T-helper 2 cell treated with Interferon-gamma antibody and Interleukin-4, amounts not matched to agents 5 μg/mL and 100 μg/mL, for 36 hours (primary cell): ENCODE results near the gene TRIM24.

Source experiments
- DNase-seq: peaks from one replicate; pipeline ENCODE4 v3.0.0; 2021; ENCODE audit warnings: low spot score
- H3K27ac Mint-ChIP-seq: one replicate; pipeline ENCODE4 v1.8.0; 2021; ENCODE audit warnings: mild to moderate bottlenecking, mixed read lengths
- H3K27me3 Mint-ChIP-seq: one replicate; pipeline ENCODE4 v1.8.0; 2021; ENCODE audit warnings: low read depth, mixed read lengths
- H3K36me3 Mint-ChIP-seq: one replicate; pipeline ENCODE4 v1.8.0; 2021; ENCODE audit warnings: low read depth, mixed read lengths
- H3K4me1 Mint-ChIP-seq: one replicate; pipeline ENCODE4 v1.8.0; 2021; ENCODE audit warnings: low read depth, mixed read lengths
- H3K4me3 Mint-ChIP-seq: one replicate; pipeline ENCODE4 v1.8.0; 2022; ENCODE audit warnings: mild to moderate bottlenecking, moderate library complexity, mixed read lengths
- H3K9me3 Mint-ChIP-seq: one replicate; pipeline ENCODE4 v1.8.0; 2021; ENCODE audit warnings: mixed read lengths

The TRIM24 gene

GRCh38 chr7:138573741-138574140 is 113.7 kb downstream of the TRIM24 start:
- no peak for DNase-seq
- peaks cover 58% of the 10 kb centered on the region for H3K36me3 Mint-ChIP-seq
- no peaks in the 10 kb centered on the region for H3K27me3 Mint-ChIP-seq
- no peak overlapping the region for H3K27ac Mint-ChIP-seq
- H3K4me1 Mint-ChIP-seq: peaks cover 4% of the 10 kb centered on the region
- H3K4me3 Mint-ChIP-seq: no peak overlapping the region
- no peaks in the 10 kb centered on the region for H3K9me3 Mint-ChIP-seq

- no peak overlapping the region for H3K27ac Mint-ChIP-seq
- H3K4me1 Mint-ChIP-seq: peaks cover 4% of the 10 kb centered on the region
- DNase-seq: no peak
- no peak overlapping the region for H3K4me3 Mint-ChIP-seq
- H3K36me3 Mint-ChIP-seq: peaks cover 59% of the 10 kb centered on the region
- no peaks in the 10 kb centered on the region for H3K27me3 Mint-ChIP-seq
- no peaks in the 10 kb centered on the region for H3K9me3 Mint-ChIP-seq
Observed at GRCh38 chr7:138575897-138576428, 115.9 kb downstream of the TRIM24 start.

- H3K36me3 Mint-ChIP-seq: peaks cover 64% of the 10 kb centered on the region
- H3K27ac Mint-ChIP-seq: no peak overlapping the region
- no peaks in the 10 kb centered on the region for H3K9me3 Mint-ChIP-seq
- H3K4me1 Mint-ChIP-seq: peaks cover 4% of the 10 kb centered on the region
- DNase-seq: no peak
- H3K27me3 Mint-ChIP-seq: no peaks in the 10 kb centered on the region
- no peak overlapping the region for H3K4me3 Mint-ChIP-seq
Observed at GRCh38 chr7:138579136-138579535, 119.1 kb downstream of the TRIM24 start.

GRCh38 chr7:138579671-138580070 is 119.6 kb downstream of the TRIM24 start:
- DNase-seq: no peak
- Mint-ChIP-seq H3K4me1 (peaks cover 4% of the 10 kb centered on the region), H3K9me3 (no peaks in the 10 kb centered on the region), H3K4me3 (no peak overlapping the region), H3K27ac (no peak overlapping the region), H3K27me3 (no peaks in the 10 kb centered on the region), H3K36me3 (peaks cover 66% of the 10 kb centered on the region)

- H3K4me3 Mint-ChIP-seq: no peak overlapping the region
- no peak for DNase-seq
- H3K4me1 Mint-ChIP-seq: no peaks in the 10 kb centered on the region
- H3K27ac Mint-ChIP-seq: no peak overlapping the region
- H3K27me3 Mint-ChIP-seq: no peaks in the 10 kb centered on the region
- H3K9me3 Mint-ChIP-seq: no peaks in the 10 kb centered on the region
- H3K36me3 Mint-ChIP-seq: peaks cover 70% of the 10 kb centered on the region
Observed at GRCh38 chr7:138581065-138581464, 121.0 kb downstream of the TRIM24 start.

GRCh38 chr7:138584283-138584682 is 124.2 kb downstream of the TRIM24 start:
- Mint-ChIP-seq H3K27ac (no peak overlapping the region), H3K36me3 (peaks cover 60% of the 10 kb centered on the region), H3K4me3 (no peak overlapping the region), H3K9me3 (no peaks in the 10 kb centered on the region), H3K4me1 (no peaks in the 10 kb centered on the region), H3K27me3 (no peaks in the 10 kb centered on the region)
- no peak for DNase-seq

GRCh38 chr7:138584696-138585095 is 124.6 kb downstream of the TRIM24 start:
- no peak overlapping the region for H3K27ac Mint-ChIP-seq
- H3K36me3 Mint-ChIP-seq: peaks cover 56% of the 10 kb centered on the region
- H3K27me3 Mint-ChIP-seq: no peaks in the 10 kb centered on the region
- H3K4me1 Mint-ChIP-seq: no peaks in the 10 kb centered on the region
- DNase-seq: no peak
- no peak overlapping the region for H3K4me3 Mint-ChIP-seq
- no peaks in the 10 kb centered on the region for H3K9me3 Mint-ChIP-seq

- H3K27ac Mint-ChIP-seq: no peak overlapping the region
- H3K4me3 Mint-ChIP-seq: no peak overlapping the region
- H3K36me3 Mint-ChIP-seq: peaks cover 49% of the 10 kb centered on the region
- H3K9me3 Mint-ChIP-seq: no peaks in the 10 kb centered on the region
- H3K27me3 Mint-ChIP-seq: no peaks in the 10 kb centered on the region
- no peak for DNase-seq
- H3K4me1 Mint-ChIP-seq: no peaks in the 10 kb centered on the region
Observed at GRCh38 chr7:138585283-138585993, 125.4 kb downstream of the TRIM24 start.

GRCh38 chr7:138587485-138587884 is 127.4 kb downstream of the TRIM24 start:
- peaks cover 36% of the 10 kb centered on the region for H3K36me3 Mint-ChIP-seq
- no peaks in the 10 kb centered on the region for H3K4me1 Mint-ChIP-seq
- no peaks in the 10 kb centered on the region for H3K27me3 Mint-ChIP-seq
- H3K27ac Mint-ChIP-seq: no peak overlapping the region
- H3K4me3 Mint-ChIP-seq: no peak overlapping the region
- H3K9me3 Mint-ChIP-seq: no peaks in the 10 kb centered on the region
- DNase-seq: no peak

- no peak for DNase-seq
- peaks cover 27% of the 10 kb centered on the region for H3K36me3 Mint-ChIP-seq
- H3K4me3 Mint-ChIP-seq: no peak overlapping the region
- no peaks in the 10 kb centered on the region for H3K27me3 Mint-ChIP-seq
- H3K9me3 Mint-ChIP-seq: no peaks in the 10 kb centered on the region
- no peaks in the 10 kb centered on the region for H3K4me1 Mint-ChIP-seq
- H3K27ac Mint-ChIP-seq: no peak overlapping the region
Observed at GRCh38 chr7:138588986-138589385, 128.9 kb downstream of the TRIM24 start.

- H3K27me3 Mint-ChIP-seq: no peaks in the 10 kb centered on the region
- no peak for DNase-seq
- H3K36me3 Mint-ChIP-seq: peaks cover 18% of the 10 kb centered on the region
- no peak overlapping the region for H3K4me3 Mint-ChIP-seq
- no peak overlapping the region for H3K27ac Mint-ChIP-seq
- H3K4me1 Mint-ChIP-seq: peaks cover 2% of the 10 kb centered on the region
- H3K9me3 Mint-ChIP-seq: no peaks in the 10 kb centered on the region
Observed at GRCh38 chr7:138590154-138590553, 130.1 kb downstream of the TRIM24 start.

GRCh38 chr7:138595454-138595853 is 135.4 kb downstream of the TRIM24 start:
- no peak overlapping the region for H3K27ac Mint-ChIP-seq

GRCh38 chr7:138602451-138602850 is 142.4 kb downstream of the TRIM24 start:
- H3K27ac Mint-ChIP-seq: no peak overlapping the region
- H3K27me3 Mint-ChIP-seq: peaks cover 2% of the 10 kb centered on the region
- H3K4me1 Mint-ChIP-seq: peaks cover 8% of the 10 kb centered on the region
- H3K36me3 Mint-ChIP-seq: peaks cover 2% of the 10 kb centered on the region
- H3K4me3 Mint-ChIP-seq: no peak overlapping the region
- no peak for DNase-seq
- H3K9me3 Mint-ChIP-seq: no peaks in the 10 kb centered on the region

More at GRCh38 chr7:138595454-138595853, 135.4 kb downstream of the TRIM24 start:
- Mint-ChIP-seq H3K27me3 (no peaks in the 10 kb centered on the region), H3K4me1 (peaks cover 2% of the 10 kb centered on the region), H3K9me3 (no peaks in the 10 kb centered on the region), H3K36me3 (no peaks in the 10 kb centered on the region), H3K4me3 (no peak overlapping the region)
- no peak for DNase-seq

GRCh38 chr7:138603549-138604318 is 143.7 kb downstream of the TRIM24 start:
- Mint-ChIP-seq H3K27me3 (peaks cover 6% of the 10 kb centered on the region), H3K4me3 (no peak overlapping the region), H3K27ac (no peak overlapping the region), H3K4me1 (peaks cover 12% of the 10 kb centered on the region), H3K36me3 (peaks cover 2% of the 10 kb centered on the region), H3K9me3 (no peaks in the 10 kb centered on the region)
- no peak for DNase-seq
